Heart left ventricle (tissue), 13 donors: ENCODE measurements around the gene FLT3LG.

Source experiments
- CTCF ChIP-seq, 12 donors: fragments of 200-600 bp; sonication (generic) in 4 of 12; IDR thresholded peaks; one replicate each; pipeline versions ENCODE4 v1.5.0 to v1.8.0; 2018 to 2022; ENCODE audit warnings: antibody characterized with exemption in 12 of 12, mild to moderate bottlenecking in 5 of 12
- POLR2A ChIP-seq, 2 donors: fragments of 450-650 bp; IDR thresholded peaks; one replicate each; pipeline ENCODE4 v1.6.1; 2017; ENCODE audit warnings: antibody characterized with exemption in 2 of 2, mild to moderate bottlenecking in 2 of 2, moderate library complexity in 2 of 2
- donor health status: ischemic (EF 13 %, LVEDD 7.1; RV severe dilation, severe dysfunction).
- donor health status: DM: no; HTN: yes; CAD: no.
- donor health status: DM: no; HTN: no; CAD: no.
- donor health status: ischemic (EF 25% LVEDD 6.9; RV normal size, moderate dysfunction).
- donor health status: ischemic (EF 25% LVEDD 5.7; RV mildly dilated, moderate dysfunction).
- donor health status: ischemic (EF 35%, LVEDD 5.7; RV mildly dilated, moderate dysfunction).
- donor health status: nonischemic (EF 11% LVEDD 7.7; RV severe dilation, severe dysfunction).
- donor health status: DM: yes; HTN: yes; CAD: no.
- donor health status: PGD.
- donor health status: ischemic (EF 29% LVEDD 5.4; RV normal size, mild dysfunction).
- donor health status: nonischemic (EF 23%, LVEDD 6.1; RV moderate dilation, normal function).

- TF ChIP-seq CTCF (IDR thresholded peaks at IDR 0.05) (no peak), POLR2A (IDR thresholded peaks at IDR 0.05) (no peak)
Measured at GRCh38 chr19:49491804-49492572, 18.0 kb downstream of the FLT3LG start.
